ENCODE results near the gene SLC7A11. TPM values are rescaled to one million over a fixed set of nuclear protein-coding genes. Genes with fewer than 3 reads are reported as not detected.
A peak's percentile ranks its signal among the peaks of the same experiment; 100 is the strongest.

The SLC7A11 gene
- total and polyA plus RNA-seq, 7 experiments from 2014 or later = 0.21 to 2.8 (median 0.54) TPM; not detected in 2

GRCh38 chr4:138249132-138249531 lies 7.0 kb upstream of the SLC7A11 start:
- Mint-ChIP-seq H3K4me1 (no peaks in the 10 kb centered on the region), H3K36me3 (no peaks in the 10 kb centered on the region), H3K27me3 (peaks cover 0 to 6% (median 3%) of the 10 kb centered on the region in 5 donors), H3K27ac (no peak overlapping the region), H3K9me3 (peaks cover 0 to 2% (median 0%) of the 10 kb centered on the region in 11 donors), H3K4me3 (no peak overlapping the region)
- Histone ChIP-seq H3K36me3 (ENCODE audit: control insufficient read depth in 2 of 3, insufficient read depth in 3 of 3, low read length in 3 of 3) (no peaks in the 10 kb centered on the region), H3K27ac (ENCODE audit: low read depth, low read length) (no peak overlapping the region), H3K9me3 (ENCODE audit: control insufficient read depth in 2 of 3, low read length in 3 of 3) (no peaks in the 10 kb centered on the region), H3K4me1 (ENCODE audit: control insufficient read depth in 2 of 2, insufficient read depth in 2 of 2, low read length in 2 of 2) (no peaks in the 10 kb centered on the region), H3K27me3 (ENCODE audit: control insufficient read depth in 2 of 2, insufficient read depth in 2 of 2, low read length in 2 of 2) (peaks cover 0 to 3% of the 10 kb centered on the region in 2 donors), H3K4me3 (ENCODE audit: low read length) (no peak overlapping the region)
- ATAC-seq = no peak
- no peak for DNase-seq
- CTCF ChIA-PET = no interaction called here
- intact Hi-C loops (cut with micrococcal nuclease) = loop anchor here in 1 of 2 donors (10.0 kb wide), 1 partner anchor 926 kb away; the partner anchor contains the start of gene ELF2
- POLR2A ChIA-PET = no interaction called here

DNA sequence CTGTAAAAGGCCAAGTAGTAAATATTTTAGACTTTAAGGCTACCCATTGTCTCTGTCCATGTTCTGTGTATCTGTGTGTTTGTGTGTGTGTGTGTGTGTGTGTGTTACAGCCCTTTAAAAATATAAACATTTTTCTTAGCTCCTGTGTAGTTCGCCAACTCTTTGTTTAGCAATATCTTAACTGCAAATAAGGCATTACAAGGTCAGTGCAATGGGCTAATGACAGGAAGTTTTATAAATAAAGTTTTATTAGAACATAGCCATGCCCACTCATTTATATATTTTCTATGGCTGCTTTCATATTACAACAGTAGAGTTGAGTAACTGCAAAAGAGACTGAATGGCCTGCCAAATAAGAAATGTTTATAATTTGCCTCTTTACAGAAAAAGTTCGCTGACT lies 5.9 kb upstream of the SLC7A11 start:
- Mint-ChIP-seq H3K9me3 (peaks cover 0 to 2% (median 0%) of the 10 kb centered on the region in 11 donors), H3K36me3 (no peaks in the 10 kb centered on the region), H3K27me3 (peaks cover 0 to 6% (median 3%) of the 10 kb centered on the region in 5 donors), H3K4me3 (no peak overlapping the region), H3K27ac (no peak overlapping the region), H3K4me1 (peaks cover 0 to 4% (median 0%) of the 10 kb centered on the region in 7 donors)
- intact Hi-C loops (cut with micrococcal nuclease) = loop anchor here in 1 of 2 donors (10.0 kb wide), 1 partner anchor 927 kb away; the partner anchor contains the start of gene ELF2
- ATAC-seq (no peak), DNase-seq (no peak)
- Histone ChIP-seq H3K4me3 (ENCODE audit: low read length) (no peak overlapping the region), H3K27me3 (ENCODE audit: control insufficient read depth in 2 of 2, insufficient read depth in 2 of 2, low read length in 2 of 2) (peaks cover 0 to 3% of the 10 kb centered on the region in 2 donors), H3K4me1 (ENCODE audit: control insufficient read depth in 2 of 2, insufficient read depth in 2 of 2, low read length in 2 of 2) (no peaks in the 10 kb centered on the region), H3K9me3 (ENCODE audit: control insufficient read depth in 2 of 3, low read length in 3 of 3) (no peaks in the 10 kb centered on the region), H3K27ac (ENCODE audit: low read depth, low read length) (no peak overlapping the region), H3K36me3 (ENCODE audit: control insufficient read depth in 2 of 3, insufficient read depth in 3 of 3, low read length in 3 of 3) (no peaks in the 10 kb centered on the region)
- CTCF ChIA-PET = no interaction called here
- POLR2A ChIA-PET = no interaction called here

DNA sequence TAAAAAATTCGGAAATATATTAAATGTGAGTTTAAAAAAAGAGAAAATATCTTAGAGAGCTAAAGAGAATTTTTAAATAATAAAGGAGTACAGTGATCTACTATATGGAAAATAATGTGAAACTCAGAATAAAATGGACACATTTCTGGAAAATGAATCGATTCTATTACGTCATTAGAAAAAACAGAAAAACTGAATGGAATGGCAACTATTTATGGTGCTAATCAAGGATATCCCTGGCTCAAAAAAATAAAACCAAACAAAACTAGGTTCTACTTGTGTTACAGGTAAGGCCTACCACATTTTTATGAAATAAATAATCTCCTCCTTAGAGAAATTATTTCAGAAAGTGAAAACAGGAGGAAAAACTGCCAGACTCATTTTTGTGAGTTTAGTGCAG lies 5.5 kb upstream of the SLC7A11 start:
- POLR2A ChIA-PET = no interaction called here
- no peak overlapping the region for H3K4me3 ChIP-seq (ENCODE audit: low read length)
- Mint-ChIP-seq H3K27ac (no peak overlapping the region), H3K4me3 (no peak overlapping the region), H3K9me3 (peaks cover 0 to 2% (median 0%) of the 10 kb centered on the region in 11 donors), H3K4me1 (peaks cover 0 to 4% (median 0%) of the 10 kb centered on the region in 7 donors), H3K27me3 (peaks cover 0 to 6% (median 3%) of the 10 kb centered on the region in 5 donors), H3K36me3 (no peaks in the 10 kb centered on the region)
- peaks cover 0 to 1% of the 10 kb centered on the region in 2 donors for H3K27me3 ChIP-seq (ENCODE audit: control insufficient read depth in 2 of 2, insufficient read depth in 2 of 2, low read length in 2 of 2)
- no peaks in the 10 kb centered on the region for H3K4me1 ChIP-seq (ENCODE audit: control insufficient read depth in 2 of 2, insufficient read depth in 2 of 2, low read length in 2 of 2)
- no peaks in the 10 kb centered on the region for H3K9me3 ChIP-seq (ENCODE audit: control insufficient read depth in 2 of 3, low read length in 3 of 3)
- H3K36me3 ChIP-seq (ENCODE audit: control insufficient read depth in 2 of 3, insufficient read depth in 3 of 3, low read length in 3 of 3) = no peaks in the 10 kb centered on the region
- intact Hi-C loops (cut with micrococcal nuclease) = loop anchor here in 1 of 2 donors (10.0 kb wide), 1 partner anchor 927 kb away; the partner anchor contains the start of gene ELF2
- no peak for DNase-seq
- no peak for ATAC-seq
- H3K27ac ChIP-seq (ENCODE audit: low read depth, low read length) = no peak overlapping the region
- CTCF ChIA-PET = no interaction called here

GRCh38 chr4:138243369-138243768 lies 1.2 kb upstream of the SLC7A11 start:
- H3K4me3 Mint-ChIP-seq = no peak overlapping the region
- CTCF ChIA-PET = no interaction called here

GRCh38 chr4:138242834-138243156 lies 646 bp upstream of the SLC7A11 start:
- DNase-seq = no peak
- Histone ChIP-seq H3K9me3 (ENCODE audit: control insufficient read depth in 2 of 3, low read length in 3 of 3) (no peaks in the 10 kb centered on the region), H3K4me3 (ENCODE audit: low read length) (peak overlapping the region; percentile 35), H3K36me3 (ENCODE audit: control insufficient read depth in 2 of 3, insufficient read depth in 3 of 3, low read length in 3 of 3) (no peaks in the 10 kb centered on the region), H3K27ac (ENCODE audit: low read depth, low read length) (no peak overlapping the region), H3K4me1 (ENCODE audit: control insufficient read depth in 2 of 2, insufficient read depth in 2 of 2, low read length in 2 of 2) (peaks cover 0 to 3% of the 10 kb centered on the region in 2 donors), H3K27me3 (ENCODE audit: control insufficient read depth in 2 of 2, insufficient read depth in 2 of 2, low read length in 2 of 2) (no peaks in the 10 kb centered on the region)
- Mint-ChIP-seq H3K4me1 (peaks cover 0 to 36% (median 21%) of the 10 kb centered on the region in 7 donors), H3K36me3 (no peaks in the 10 kb centered on the region), H3K27ac (peak overlapping the region in 4 of 9 donors; percentile 9 to 96 (median 58)), H3K4me3 (peak overlapping the region in 8 of 10 donors; percentile 40 to 86 (median 82)), H3K9me3 (peaks cover 0 to 2% (median 0%) of the 10 kb centered on the region in 11 donors), H3K27me3 (no peaks in the 10 kb centered on the region)
- intact Hi-C loops (cut with micrococcal nuclease) = loop anchor here in 1 of 2 donors (2.0 to 10.0 kb wide), 4 partner anchors 775 to 1314 kb away; partner anchors contain the start of genes ELF2, NAA15, NDUFC1 and NOCT
- ATAC-seq = no peak
- CTCF ChIA-PET = no interaction called here
- POLR2A ChIA-PET = no interaction called here

More at GRCh38 chr4:138243369-138243768, 1.2 kb upstream of the SLC7A11 start:
- POLR2A ChIA-PET = no interaction called here
- ATAC-seq = no peak
- H3K4me3 ChIP-seq (ENCODE audit: low read length) = no peak overlapping the region
- intact Hi-C loops (cut with micrococcal nuclease) = loop anchor here in 1 of 2 donors (2.0 to 10.0 kb wide), 4 partner anchors 774 to 1313 kb away; partner anchors contain the start of genes ELF2, NAA15, NDUFC1 and NOCT
- Mint-ChIP-seq H3K9me3 (peaks cover 0 to 2% (median 0%) of the 10 kb centered on the region in 11 donors), H3K4me1 (peaks cover 0 to 36% (median 21%) of the 10 kb centered on the region in 7 donors), H3K27ac (peak overlapping the region in 1 of 9 donors; percentile 9), H3K36me3 (no peaks in the 10 kb centered on the region), H3K27me3 (no peaks in the 10 kb centered on the region)
- DNase-seq = no peak
- H3K27me3 ChIP-seq (ENCODE audit: control insufficient read depth in 2 of 2, insufficient read depth in 2 of 2, low read length in 2 of 2) = no peaks in the 10 kb centered on the region
- H3K36me3 ChIP-seq (ENCODE audit: control insufficient read depth in 2 of 3, insufficient read depth in 3 of 3, low read length in 3 of 3) = no peaks in the 10 kb centered on the region
- no peak overlapping the region for H3K27ac ChIP-seq (ENCODE audit: low read depth, low read length)
- H3K9me3 ChIP-seq (ENCODE audit: control insufficient read depth in 2 of 3, low read length in 3 of 3) = no peaks in the 10 kb centered on the region
- H3K4me1 ChIP-seq (ENCODE audit: control insufficient read depth in 2 of 2, insufficient read depth in 2 of 2, low read length in 2 of 2) = peaks cover 0 to 3% of the 10 kb centered on the region in 2 donors

DNA sequence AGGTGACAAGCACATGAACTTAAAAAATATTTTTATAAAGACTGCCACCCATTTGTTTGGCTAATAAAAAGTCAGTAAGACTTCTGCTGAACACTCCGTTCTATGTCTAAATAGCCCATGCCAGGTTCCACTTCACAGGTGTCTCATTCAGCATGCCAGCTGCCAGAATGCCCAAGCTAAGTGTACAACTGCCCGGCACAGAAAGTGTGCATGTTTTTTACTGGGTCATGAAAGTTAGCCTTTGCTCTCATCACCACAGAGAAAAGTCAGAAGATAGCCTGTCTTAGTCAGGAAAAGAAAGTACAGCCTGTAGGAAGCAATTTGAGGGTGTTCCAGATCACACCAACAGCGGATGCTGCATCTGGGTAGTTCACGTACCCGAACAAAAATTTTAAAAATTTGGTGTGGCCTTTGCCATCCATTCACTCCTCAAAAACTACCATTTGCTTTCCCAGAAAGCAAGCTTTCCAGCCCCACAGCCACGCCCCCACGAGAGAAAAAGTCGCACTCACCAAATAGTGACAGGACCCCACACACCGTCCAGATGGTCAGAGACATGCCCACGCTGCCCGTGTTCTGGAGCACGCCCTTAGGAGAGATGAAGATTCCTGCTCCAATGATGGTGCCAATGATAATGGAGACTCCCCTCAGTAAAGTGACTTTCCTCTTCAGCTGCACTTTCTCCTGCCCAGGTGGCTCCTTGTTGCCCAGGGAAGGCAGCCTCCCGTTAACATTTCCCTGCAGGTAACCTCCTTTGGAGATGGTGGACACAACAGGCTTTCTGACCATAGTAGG lies 671 bp downstream of the SLC7A11 start:
- peaks cover 0 to 3% of the 10 kb centered on the region in 2 donors for H3K4me1 ChIP-seq (ENCODE audit: control insufficient read depth in 2 of 2, insufficient read depth in 2 of 2, low read length in 2 of 2)
- no peaks in the 10 kb centered on the region for H3K36me3 ChIP-seq (ENCODE audit: control insufficient read depth in 2 of 3, insufficient read depth in 3 of 3, low read length in 3 of 3)
- no peaks in the 10 kb centered on the region for H3K27me3 ChIP-seq (ENCODE audit: control insufficient read depth in 2 of 2, insufficient read depth in 2 of 2, low read length in 2 of 2)
- no peak for DNase-seq
- ATAC-seq = no peak
- H3K9me3 ChIP-seq (ENCODE audit: control insufficient read depth in 2 of 3, low read length in 3 of 3) = no peaks in the 10 kb centered on the region
- CTCF ChIA-PET = no interaction called here
- intact Hi-C loops (cut with micrococcal nuclease) = loop anchor here in 1 of 2 donors (2.0 to 10.0 kb wide), 4 partner anchors 776 to 1315 kb away; partner anchors contain the start of genes ELF2, NAA15, NDUFC1 and NOCT
- Mint-ChIP-seq H3K4me3 (peak overlapping the region; percentile 70 to 97 (median 83)), H3K4me1 (peaks cover 0 to 39% (median 21%) of the 10 kb centered on the region in 7 donors), H3K36me3 (peaks cover 0 to under 1% (median 0%) of the 10 kb centered on the region in 5 donors), H3K27me3 (no peaks in the 10 kb centered on the region), H3K27ac (peak overlapping the region in 5 of 9 donors; percentile 60 to 96 (median 74)), H3K9me3 (no peaks in the 10 kb centered on the region)
- POLR2A ChIA-PET = no interaction called here
- H3K27ac ChIP-seq (ENCODE audit: low read depth, low read length) = no peak overlapping the region
- peak overlapping the region; percentile 35 for H3K4me3 ChIP-seq (ENCODE audit: low read length)

Data from naive thymus-derived CD4-positive, alpha-beta T cell (primary cell).